LHCN-M2 (cell line): ENCODE measurements around the gene NWD2. TPM values are rescaled to one million over a fixed set of nuclear protein-coding genes. Genes with fewer than 3 reads are reported as not detected.

Experiments used
- DNase-seq: peaks from one replicate; pipeline ENCODE4 v3.0.0-alpha.2; 2012; ENCODE audit warnings: low read depth
- total RNA-seq: library from RNA; depleted of rRNA; stranded (reverse); fragments of >200 nt; gene quantifications from 2 replicates; pipeline ENCODE4 v1.2.3, GENCODE V29; 2014

NWD2 gene
- total RNA-seq, 1 experiment from 2014 or later = not detected

DNA sequence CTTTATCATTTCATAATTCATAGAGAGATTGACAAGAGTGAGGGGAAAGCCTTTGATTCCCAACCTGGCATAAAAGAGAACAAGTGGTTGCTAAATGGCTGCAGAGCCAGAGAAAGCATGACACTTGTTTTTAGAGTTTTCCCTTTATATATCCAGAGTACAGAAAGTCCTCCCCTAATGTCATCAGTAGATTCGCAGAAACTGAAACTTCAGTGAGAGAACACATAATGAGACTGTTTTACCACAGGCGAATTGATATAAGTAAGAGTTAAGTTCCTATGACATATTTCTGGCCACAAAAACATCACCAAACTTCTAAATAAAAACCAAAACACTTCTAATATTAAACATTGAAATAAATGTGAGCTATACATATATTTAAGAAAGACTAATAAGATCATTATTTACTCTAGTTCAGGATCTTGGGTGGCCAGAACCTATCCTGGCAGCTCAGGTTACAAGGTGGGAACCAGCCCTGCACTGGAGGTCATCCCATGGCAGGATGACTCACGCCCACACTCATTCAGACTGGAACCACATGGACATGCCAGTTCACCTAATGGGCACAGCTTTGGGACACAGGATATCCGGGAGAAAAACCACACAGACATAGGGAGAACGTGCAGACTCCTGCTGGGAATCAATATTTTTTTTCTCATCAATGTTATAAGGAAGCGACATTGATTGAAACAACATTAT lies 35.5 kb downstream of the NWD2 start:
- no peak for DNase-seq

GRCh38 chr4:37299468-37299867 lies 54.9 kb downstream of the NWD2 start:
- DNase-seq = no peak

- no peak for DNase-seq
These were observed 60.1 kb downstream of the NWD2 start for GRCh38 chr4:37304612-37305011.

DNA sequence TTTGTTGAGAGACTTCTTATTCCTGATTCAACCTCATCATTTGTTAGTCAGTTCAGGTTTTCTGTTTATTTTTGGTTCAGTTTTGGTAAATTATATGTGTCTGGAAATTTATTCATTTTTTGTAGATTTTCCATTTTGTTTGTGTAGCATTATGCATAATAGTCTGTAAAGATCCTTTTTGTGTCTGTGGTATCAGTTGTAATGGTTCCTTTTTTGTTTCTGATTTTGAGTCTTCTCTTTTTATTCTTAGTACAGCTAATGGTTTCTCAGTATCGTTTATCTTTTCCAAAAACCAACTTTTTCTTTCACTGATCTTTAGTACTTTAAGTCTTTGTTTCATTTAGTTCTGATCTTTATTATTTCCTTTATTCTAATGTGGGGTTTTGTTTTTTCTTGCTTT lies 61.4 kb downstream of the NWD2 start:
- DNase-seq = no peak

GRCh38 chr4:37317104-37317643 lies 72.6 kb downstream of the NWD2 start:
- DNase-seq = no peak

GRCh38 chr4:37320513-37321235 lies 76.1 kb downstream of the NWD2 start:
- DNase-seq = no peak

DNA sequence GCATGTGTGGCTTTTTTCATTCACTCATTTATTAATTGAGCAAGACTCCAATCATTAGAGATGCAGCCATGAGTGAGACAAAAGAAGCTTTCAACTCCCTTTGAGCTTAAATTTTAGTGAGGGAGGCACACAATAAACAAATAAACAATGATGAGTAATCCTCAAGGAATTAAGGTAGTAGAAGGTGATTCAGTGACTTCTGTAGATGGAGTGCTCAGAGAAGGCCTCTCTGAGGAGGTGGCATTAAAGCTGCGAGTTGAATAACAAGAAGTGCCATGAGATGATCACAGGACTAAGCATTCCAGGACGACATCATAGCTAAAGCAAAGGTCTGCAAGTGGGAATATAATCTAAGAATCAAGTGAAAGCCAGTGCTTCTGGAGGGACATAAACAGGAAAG lies 77.6 kb downstream of the NWD2 start:
- no peak for DNase-seq

DNA sequence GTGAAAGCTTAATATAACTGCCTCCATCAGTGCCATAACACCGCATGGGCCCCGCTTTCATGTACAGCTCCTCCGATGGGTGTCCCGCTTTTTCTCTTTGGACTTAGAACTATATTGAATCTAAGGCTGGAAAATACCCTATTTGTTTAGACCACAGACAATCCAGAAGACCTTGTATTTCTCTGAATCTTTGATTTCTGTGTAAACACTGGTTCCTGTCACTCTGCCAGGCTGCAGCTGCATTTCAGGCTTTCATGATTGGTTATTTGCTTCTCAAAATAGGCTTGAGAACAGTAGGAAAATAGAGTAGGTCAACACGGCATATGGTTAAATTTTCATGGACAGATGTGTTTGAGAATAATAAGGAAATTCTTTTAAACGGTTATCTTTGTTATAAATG lies 80.0 kb downstream of the NWD2 start:
- DNase-seq = no peak

DNA sequence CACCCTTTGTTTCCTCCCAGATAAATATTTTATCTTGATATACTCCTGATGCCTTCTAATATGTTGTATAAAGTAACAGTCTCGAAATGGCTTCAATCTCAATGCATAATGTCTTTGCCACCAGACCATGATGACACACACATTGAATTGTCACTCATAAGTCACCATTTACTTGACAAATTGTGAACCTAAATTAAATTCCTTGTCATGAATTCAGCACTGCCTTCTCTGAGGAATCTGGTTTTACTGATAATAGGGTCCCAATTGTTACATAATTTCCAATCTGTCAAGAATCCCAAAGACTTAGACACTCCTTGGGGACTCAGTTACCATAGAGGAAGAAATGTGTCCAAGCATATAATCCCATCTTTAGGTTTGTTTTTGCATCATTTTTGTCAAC lies 82.3 kb downstream of the NWD2 start:
- DNase-seq = no peak

DNA sequence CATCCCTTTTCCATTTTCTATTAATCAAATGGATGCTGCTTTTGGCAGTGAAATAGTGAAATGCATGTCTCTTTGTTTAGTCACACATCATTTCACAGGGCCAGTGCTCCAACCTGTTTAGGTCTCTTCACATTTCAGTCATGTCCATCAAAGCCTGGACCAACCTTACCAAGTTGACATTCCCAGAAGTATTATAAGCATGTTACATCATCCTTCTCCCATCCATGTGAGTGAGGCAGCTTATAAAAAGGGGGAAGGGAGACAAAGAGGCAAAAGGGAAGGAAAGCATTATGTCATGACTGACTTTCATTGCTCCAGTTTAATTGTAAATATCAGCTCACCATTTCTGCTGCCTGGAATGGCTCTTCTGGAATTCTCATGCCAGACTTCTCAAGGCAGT lies 94.4 kb downstream of the NWD2 start:
- no peak for DNase-seq

- DNase-seq = no peak
These were observed 114.2 kb downstream of the NWD2 start for GRCh38 chr4:37358748-37359147.

GRCh38 chr4:37359261-37359660 lies 114.7 kb downstream of the NWD2 start:
- DNase-seq = no peak

GRCh38 chr4:37365888-37366287 lies 121.3 kb downstream of the NWD2 start:
- DNase-seq = no peak

DNA sequence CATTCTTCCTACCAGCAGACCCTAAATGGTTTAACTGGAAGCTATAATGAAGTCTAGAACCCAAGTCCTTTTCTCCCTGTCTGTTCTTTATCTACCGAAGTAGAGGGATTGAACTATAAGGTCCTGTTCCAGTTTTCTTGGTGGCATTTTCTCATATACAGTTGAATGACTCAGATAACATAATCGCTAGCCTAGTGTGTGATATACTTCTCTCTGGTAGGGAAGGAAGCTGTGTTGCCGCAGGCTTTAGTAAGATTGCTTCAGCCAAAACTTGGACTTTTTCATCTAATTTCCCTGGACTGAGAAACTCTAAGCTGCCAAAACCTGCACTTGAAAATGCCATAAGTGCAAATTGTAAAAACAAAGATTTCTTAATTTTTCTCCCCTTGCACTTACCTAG lies 123.4 kb downstream of the NWD2 start:
- no peak for DNase-seq

DNA sequence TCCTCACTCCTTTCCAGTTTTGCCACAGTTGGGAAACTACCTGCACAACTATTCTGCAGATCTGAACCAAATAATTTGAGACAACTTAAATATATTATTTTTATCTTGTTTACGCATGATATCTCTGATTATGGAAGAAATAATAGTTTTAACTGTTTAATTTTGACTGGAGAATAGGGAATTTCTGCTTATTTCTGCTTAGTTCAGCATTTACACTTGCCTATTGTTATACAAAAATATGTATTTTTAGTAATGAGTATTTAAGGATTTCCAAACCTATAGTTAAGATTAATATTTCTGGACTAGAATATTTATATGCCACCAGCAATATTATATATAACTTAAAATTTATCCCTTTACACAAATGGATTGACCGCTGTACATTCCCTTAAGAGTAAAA lies 125.5 kb downstream of the NWD2 start:
- no peak for DNase-seq

GRCh38 chr4:37381040-37381668 lies 136.6 kb downstream of the NWD2 start:
- no peak for DNase-seq

DNA sequence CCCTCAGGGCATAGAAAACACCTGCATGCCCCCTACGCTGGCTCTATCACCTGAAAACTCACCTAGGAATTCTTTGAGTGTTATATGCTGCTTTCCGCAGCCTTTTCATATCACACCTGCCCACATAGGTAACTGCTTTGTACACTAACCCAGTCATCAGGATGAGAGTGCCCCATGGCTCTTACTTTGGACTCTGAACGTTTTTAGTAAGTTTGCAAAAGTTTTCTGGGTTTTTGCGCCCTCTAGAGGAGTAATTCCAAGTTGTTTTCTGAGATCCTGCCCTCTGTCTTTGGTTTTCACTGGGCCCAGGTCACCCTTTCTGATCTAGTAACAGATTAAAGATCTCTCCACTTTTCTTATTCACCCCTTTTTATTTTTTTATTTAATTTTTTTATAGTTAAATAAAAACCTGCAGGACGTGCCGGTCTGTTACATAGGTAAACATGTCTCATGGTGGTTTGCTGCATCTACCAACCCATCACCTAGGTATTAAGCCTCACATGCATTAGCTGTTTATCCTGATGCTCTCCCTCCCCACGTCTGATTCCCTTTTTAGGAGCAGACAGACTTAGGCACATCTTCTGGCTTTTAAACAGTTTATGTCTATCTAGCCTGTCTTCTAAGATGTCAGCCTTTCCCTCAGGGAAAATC lies 139.2 kb downstream of the NWD2 start:
- no peak for DNase-seq

DNA sequence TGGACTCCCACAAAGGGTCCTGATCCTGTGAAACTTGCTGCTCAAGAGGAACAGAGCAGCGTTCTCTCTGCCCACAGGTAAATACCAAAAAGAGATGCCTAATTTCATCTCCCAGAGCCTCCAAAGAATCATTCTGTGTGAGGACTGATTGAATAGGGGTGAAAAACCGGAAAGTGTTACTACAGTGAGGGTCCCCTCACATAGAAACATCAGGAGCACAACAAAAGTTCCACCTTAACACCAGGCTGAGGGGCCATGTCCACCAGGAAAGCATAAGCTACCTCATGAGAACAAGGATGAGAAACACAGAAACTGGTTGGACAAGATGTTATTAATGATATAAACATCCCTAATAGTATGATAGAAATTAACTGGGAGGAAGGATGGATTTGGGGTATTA lies 140.9 kb downstream of the NWD2 start:
- DNase-seq = no peak

DNA sequence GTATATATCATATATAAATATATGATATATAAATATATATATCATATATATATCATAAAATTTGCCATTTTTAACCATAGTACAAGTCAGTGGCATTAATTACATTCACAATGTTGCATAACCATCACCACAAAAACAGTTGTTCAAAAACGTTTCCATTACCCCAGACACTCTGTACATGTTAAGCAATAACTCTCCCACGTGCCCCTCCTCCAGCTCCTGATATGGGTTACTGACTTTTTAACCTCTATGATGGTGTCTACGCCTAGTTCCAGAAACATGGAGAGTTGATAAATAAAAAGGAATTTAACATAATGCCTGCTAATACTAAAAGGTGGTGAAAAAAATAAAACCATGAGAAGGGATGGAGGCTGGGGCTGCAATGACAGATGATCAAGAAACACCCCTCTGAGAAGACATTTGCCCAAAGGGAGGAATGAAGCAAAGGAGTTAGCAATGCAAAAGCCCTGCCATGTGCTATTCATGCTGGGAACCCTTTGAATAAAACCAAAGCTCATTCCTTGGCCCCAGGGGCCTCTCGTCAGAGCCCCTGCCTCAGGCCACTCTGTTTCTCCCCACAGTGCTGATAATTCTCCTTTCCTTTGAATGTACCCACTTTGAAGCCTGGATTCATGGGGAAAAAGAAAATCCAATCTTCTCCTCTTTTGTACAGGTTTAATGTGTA lies 144.3 kb downstream of the NWD2 start:
- DNase-seq = peak; percentile 2

GRCh38 chr4:37389366-37389765 lies 144.8 kb downstream of the NWD2 start:
- no peak for DNase-seq

- DNase-seq = peak; percentile 30
These were observed 145.5 kb downstream of the NWD2 start for GRCh38 chr4:37389967-37390580.
